Breast epithelium (tissue), 4 donors: ENCODE results near the gene DTX3L. TPM values are rescaled to one million over a fixed set of nuclear protein-coding genes. Genes with fewer than 3 reads are reported as not detected.

ENCODE experiments used
- DNase-seq, 2 donors: peaks; one replicate each; pipeline ENCODE4 v3.0.0-alpha.2; 2019; ENCODE audit warnings: low spot score in 2 of 2
- H3K27ac ChIP-seq, 2 donors: fragments of 200-600 bp; sonication (generic) in 1 of 2; one replicate each; pipeline ENCODE4 v1.5.1; 2016 to 2019; ENCODE audit warnings: mild to moderate bottlenecking in 1 of 2
- H3K27me3 ChIP-seq, 2 donors: fragments of 200-600 bp; sonication (generic) in 1 of 2; one replicate each; pipeline versions ENCODE4 v1.5.1 to v1.6.0; 2017 to 2019; ENCODE audit warnings: control low read depth in 1 of 2, mild to moderate bottlenecking in 1 of 2
- H3K36me3 ChIP-seq: fragments of 200-600 bp; one replicate; pipeline ENCODE4 v1.5.1; 2019
- H3K4me1 ChIP-seq, 2 donors: fragments of 200-600 bp; sonication (generic); one replicate each; pipeline ENCODE4 v1.5.1; 2016 to 2019; ENCODE audit warnings: control low read depth in 1 of 2
- H3K4me3 ChIP-seq, 3 donors: fragments of 200-600 bp; sonication (generic); 1 replicate in 2 of 3; 2 replicates in 1 of 3; pipeline ENCODE4 v1.5.1; 2016 to 2019; ENCODE audit warnings: mild to moderate bottlenecking in 3 of 3, moderate library complexity in 2 of 3
- H3K9me3 ChIP-seq, 2 donors: fragments of 200-600 bp; sonication (generic) in 1 of 2; one replicate each; pipeline ENCODE4 v1.5.1; 2016 to 2019; ENCODE audit warnings: control low read depth in 1 of 2
- POLR2A ChIP-seq: fragments of 450-650 bp; IDR thresholded peaks from one replicate; pipeline ENCODE4 v1.6.1; 2016; ENCODE audit warnings: antibody characterized with exemption, mild to moderate bottlenecking, moderate library complexity
- POLR2AphosphoS5 ChIP-seq, 3 donors: sonication (generic); formaldehyde crosslinking; IDR thresholded peaks; one replicate each; pipeline ENCODE4 v1.6.1; 2017; ENCODE audit warnings: antibody characterized with exemption in 3 of 3
- intact Hi-C: fragments of 100-400 bp; cut with DNase I; formaldehyde crosslinking; loops from one replicate; pipeline ENCODE4 v1.15.1; 2023; ENCODE audit warnings: low total_unique reads
- total RNA-seq, 3 donors: library from RNA; depleted of rRNA; stranded (reverse); fragments of >200 nt; gene quantifications; one replicate each; pipeline ENCODE4 v1.1.0, GENCODE V29; 2016
- TF ChIP-seq, protein P1 (sequence below), 3 donors: fragments of 450-650 bp; IDR thresholded peaks; one replicate each; pipeline ENCODE4 v1.5.1; 2016 to 2017; ENCODE audit warnings: antibody characterized with exemption in 3 of 3, mild to moderate bottlenecking in 3 of 3, moderate library complexity in 3 of 3

Gene DTX3L
- total RNA-seq = 10 to 100 TPM; 19.0 to 30.1 (median 29.2) TPM

DNA sequence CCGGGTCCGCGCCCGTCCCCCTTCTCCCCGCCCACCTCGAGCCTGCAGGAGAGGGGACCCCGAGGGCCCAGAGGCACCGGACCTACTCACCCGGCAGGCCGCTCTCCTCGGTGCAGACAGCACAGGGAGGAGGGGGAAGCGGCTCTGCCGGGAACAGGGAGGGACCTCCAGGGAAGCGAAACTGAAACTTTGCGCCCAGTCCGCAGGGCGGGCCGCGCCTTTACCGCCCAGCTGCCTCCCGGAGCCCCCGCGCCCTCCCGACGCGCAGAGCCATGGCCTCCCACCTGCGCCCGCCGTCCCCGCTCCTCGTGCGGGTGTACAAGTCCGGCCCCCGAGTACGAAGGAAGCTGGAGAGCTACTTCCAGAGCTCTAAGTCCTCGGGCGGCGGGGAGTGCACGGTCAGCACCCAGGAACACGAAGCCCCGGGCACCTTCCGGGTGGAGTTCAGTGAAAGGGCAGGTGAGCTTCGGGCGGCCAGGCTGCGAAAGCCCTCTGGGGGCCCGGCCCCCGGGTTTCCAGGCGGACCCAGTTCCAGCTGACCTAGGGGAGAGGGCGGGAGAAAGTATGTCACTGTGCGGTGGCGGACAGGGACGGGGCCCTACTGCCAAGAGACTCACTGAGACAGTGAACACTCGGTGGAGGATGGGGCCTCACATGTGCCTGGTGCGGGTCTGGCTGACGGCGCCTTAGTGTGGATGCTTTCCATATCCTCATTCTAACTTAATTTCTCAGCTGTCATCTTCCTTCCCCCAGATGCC lies at the start of gene DTX3L, which contains the start of gene PARP9:
DTX3L (plus strand) TSS at position 184 of the 758 bp plus-strand sequence; CDS start at position 273, 89 bp downstream.
PARP9 (minus strand) TSS at position 146 of the 758 bp plus-strand sequence. CDS start 4,680 bp downstream, outside the sequence.
- intact Hi-C loops = loop anchor here (2.0 kb wide), 1 partner anchor 116 kb away; the partner anchor contains the start of gene PARP14
- TF ChIP-seq POLR2A = peak; percentile 55
- TF ChIP-seq POLR2AphosphoS5 (IDR thresholded peaks at IDR 0.05) = peak; percentile 72 to 76 (median 75)
- TF ChIP-seq, protein P1, sequence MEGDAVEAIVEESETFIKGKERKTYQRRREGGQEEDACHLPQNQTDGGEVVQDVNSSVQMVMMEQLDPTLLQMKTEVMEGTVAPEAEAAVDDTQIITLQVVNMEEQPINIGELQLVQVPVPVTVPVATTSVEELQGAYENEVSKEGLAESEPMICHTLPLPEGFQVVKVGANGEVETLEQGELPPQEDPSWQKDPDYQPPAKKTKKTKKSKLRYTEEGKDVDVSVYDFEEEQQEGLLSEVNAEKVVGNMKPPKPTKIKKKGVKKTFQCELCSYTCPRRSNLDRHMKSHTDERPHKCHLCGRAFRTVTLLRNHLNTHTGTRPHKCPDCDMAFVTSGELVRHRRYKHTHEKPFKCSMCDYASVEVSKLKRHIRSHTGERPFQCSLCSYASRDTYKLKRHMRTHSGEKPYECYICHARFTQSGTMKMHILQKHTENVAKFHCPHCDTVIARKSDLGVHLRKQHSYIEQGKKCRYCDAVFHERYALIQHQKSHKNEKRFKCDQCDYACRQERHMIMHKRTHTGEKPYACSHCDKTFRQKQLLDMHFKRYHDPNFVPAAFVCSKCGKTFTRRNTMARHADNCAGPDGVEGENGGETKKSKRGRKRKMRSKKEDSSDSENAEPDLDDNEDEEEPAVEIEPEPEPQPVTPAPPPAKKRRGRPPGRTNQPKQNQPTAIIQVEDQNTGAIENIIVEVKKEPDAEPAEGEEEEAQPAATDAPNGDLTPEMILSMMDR (IDR thresholded peaks at IDR 0.05) = no peak
- no peaks in the 10 kb centered on the region for H3K36me3 ChIP-seq
- DNase-seq = peak; percentile 65 to 75
- no peaks in the 10 kb centered on the region for H3K27me3 ChIP-seq
- H3K27ac ChIP-seq = peak within 1 kb of the TSS; percentile 93
- H3K9me3 ChIP-seq = no peaks in the 10 kb centered on the region
- H3K4me3 ChIP-seq = peak within 1 kb of the TSS; percentile 71 to 86 (median 77)
- peaks cover 0 to 9% of the 10 kb centered on the region in 2 donors for H3K4me1 ChIP-seq

DNA sequence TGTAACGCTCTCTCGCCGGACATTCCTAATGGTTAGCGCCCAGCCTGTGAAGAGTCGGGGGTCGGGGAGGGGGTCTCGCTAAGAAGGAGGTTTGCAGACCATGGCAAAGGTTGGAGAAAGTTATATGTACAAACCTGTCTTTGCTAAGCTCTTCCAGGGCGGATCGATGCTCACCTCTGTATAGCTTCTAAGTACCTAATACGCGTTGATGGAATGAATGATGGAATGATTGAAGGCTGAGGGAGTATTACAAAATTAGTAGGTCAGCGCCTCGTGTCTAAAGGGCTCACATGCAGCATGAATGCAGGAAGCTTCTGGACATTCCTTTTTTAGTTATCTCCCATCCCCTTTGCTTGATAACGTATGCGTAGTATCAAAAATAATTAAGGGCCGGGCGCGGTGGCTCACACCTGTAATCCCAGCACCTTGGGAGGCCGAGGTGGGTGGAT lies 49.1 kb upstream of the DTX3L start:
- H3K36me3 ChIP-seq = no peaks in the 10 kb centered on the region
- H3K27ac ChIP-seq = peak overlapping the region; percentile 98 to 99
- intact Hi-C loops = no loop called here
- TF ChIP-seq, protein P1 (IDR thresholded peaks at IDR 0.05) = no peak
- TF ChIP-seq POLR2A = no peak
- no peak for TF ChIP-seq POLR2AphosphoS5 (IDR thresholded peaks at IDR 0.05)
- H3K4me1 ChIP-seq = peaks cover 0 to 7% of the 10 kb centered on the region in 2 donors
- peak overlapping the region; percentile 85 to 91 (median 88) for H3K4me3 ChIP-seq
- no peaks in the 10 kb centered on the region for H3K27me3 ChIP-seq
- no peaks in the 10 kb centered on the region for H3K9me3 ChIP-seq
- no peak for DNase-seq

DNA sequence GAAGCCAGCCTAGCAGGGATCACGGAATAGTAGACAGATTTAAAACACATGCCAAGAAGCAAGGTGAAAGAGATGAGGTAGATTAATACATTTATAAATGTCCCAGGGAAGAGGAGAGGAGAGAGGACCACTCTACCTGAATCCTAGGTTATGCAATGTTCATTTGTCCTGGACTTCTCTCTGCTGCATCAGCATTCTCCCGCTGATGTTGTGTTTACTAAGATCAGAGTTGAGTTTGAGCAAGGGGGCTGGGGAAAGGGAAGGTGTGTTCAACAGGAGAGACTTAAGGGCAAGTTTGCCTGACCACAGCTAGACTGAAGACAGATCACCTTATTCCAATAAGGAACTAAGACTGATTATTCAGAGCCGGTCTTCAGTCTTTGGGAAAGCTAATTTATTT lies 48.3 kb upstream of the DTX3L start:
- peaks cover 0 to 7% of the 10 kb centered on the region in 2 donors for H3K4me1 ChIP-seq
- no peaks in the 10 kb centered on the region for H3K36me3 ChIP-seq
- DNase-seq = no peak
- TF ChIP-seq, protein P1 (IDR thresholded peaks at IDR 0.05) = no peak
- H3K27ac ChIP-seq = no peak overlapping the region
- no peak overlapping the region for H3K4me3 ChIP-seq
- intact Hi-C loops = no loop called here
- H3K27me3 ChIP-seq = no peaks in the 10 kb centered on the region
- H3K9me3 ChIP-seq = no peaks in the 10 kb centered on the region

DNA sequence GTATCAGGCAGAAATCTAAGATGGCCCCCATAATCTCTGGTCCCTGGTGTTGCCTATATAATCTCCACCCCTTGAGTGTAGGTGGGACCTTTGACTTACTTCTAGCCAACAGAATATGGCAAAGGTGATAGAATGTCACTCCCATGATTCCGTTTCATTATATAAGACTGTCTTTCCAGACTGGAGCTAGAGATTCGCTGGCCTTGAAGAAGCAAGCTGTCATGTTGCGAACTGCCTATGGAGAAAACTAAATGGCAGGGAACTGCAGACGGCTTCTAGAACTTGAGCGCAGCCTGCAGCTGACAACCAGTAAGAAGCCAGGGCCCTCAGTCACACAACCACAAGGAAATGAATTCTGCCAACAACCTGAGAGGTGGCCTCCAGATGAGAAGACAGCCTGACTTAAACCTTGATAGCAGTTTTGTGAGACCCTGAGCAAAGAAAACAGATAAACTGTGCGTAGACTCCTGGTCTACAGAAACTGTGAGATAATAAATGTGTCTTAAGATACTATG lies 47.2 kb upstream of the DTX3L start:
- H3K36me3 ChIP-seq = no peaks in the 10 kb centered on the region
- H3K4me1 ChIP-seq = peaks cover 0 to 7% of the 10 kb centered on the region in 2 donors
- no peaks in the 10 kb centered on the region for H3K27me3 ChIP-seq
- no peak overlapping the region for H3K27ac ChIP-seq
- DNase-seq = no peak
- H3K9me3 ChIP-seq = no peaks in the 10 kb centered on the region
- intact Hi-C loops = no loop called here
- no peak overlapping the region for H3K4me3 ChIP-seq
- TF ChIP-seq, protein P1 (IDR thresholded peaks at IDR 0.05) = no peak

DNA sequence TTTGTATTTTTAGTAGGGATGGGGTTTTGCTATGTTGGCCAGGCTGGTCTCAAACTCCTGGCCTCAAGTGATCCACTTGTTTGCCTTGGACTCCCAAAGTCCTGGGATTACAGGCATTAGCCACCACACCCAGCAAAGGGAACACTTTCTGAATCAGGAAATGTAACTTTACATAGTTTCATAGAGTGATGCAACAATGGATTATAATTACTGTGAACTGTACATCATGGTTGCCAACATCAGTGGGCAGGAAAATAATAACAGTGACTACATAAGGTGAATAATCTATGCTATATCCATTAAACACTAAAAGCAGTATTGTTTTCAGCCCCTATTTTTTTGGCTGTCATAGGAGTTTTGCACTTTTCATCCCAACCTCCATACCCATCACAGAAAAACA lies 44.4 kb upstream of the DTX3L start:
- intact Hi-C loops = no loop called here

More for the DNA sequence above, 44.4 kb upstream of the DTX3L start:
- no peaks in the 10 kb centered on the region for H3K9me3 ChIP-seq
- H3K27ac ChIP-seq = no peak overlapping the region
- H3K27me3 ChIP-seq = no peaks in the 10 kb centered on the region
- no peak overlapping the region for H3K4me3 ChIP-seq
- TF ChIP-seq POLR2A (no peak), POLR2AphosphoS5 (IDR thresholded peaks at IDR 0.05) (no peak)
- TF ChIP-seq, protein P1 (IDR thresholded peaks at IDR 0.05) = no peak
- no peak for DNase-seq
- H3K36me3 ChIP-seq = no peaks in the 10 kb centered on the region
- H3K4me1 ChIP-seq = no peaks in the 10 kb centered on the region
